Head of caudate nucleus (tissue), 42 donors: ENCODE results near the gene DNAH11.

ENCODE experiments used
- DNase-seq, 42 donors: peaks; one replicate each; pipeline versions ENCODE4 v3.0.0 to v3.0.0-alpha.2; 2020 to 2021; ENCODE audit warnings: mixed read lengths in 7 of 42
- intact Hi-C: fragments of 100-400 bp; cut with DNase I; formaldehyde crosslinking; loops from one replicate; pipeline ENCODE4 v1.15.0; 2022

Gene DNAH11

DNA sequence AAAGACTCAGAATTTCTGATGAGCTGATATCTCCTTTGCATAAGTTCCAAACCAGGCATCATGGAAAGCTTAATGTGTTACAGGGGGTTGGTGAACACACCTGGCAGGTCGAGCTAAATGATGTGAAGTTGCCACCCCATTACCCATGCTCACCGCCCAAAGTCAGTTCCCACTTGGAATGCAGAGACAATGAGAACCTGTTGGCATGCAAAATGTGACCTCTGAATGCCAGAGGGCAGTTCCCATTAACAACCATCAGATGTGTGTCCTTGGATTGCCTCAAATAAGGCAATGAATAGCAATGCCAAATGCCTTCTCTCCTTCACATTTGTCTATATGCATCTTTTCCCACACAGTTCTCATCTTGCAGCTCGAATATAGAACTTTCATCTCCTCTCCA lies 212.1 kb downstream of the DNAH11 start:
- intact Hi-C loops = no loop called here
- DNase-seq = no peak

- no peak for DNase-seq
- intact Hi-C loops = no loop called here
Observed at GRCh38 chr7:21757537-21758282, 214.9 kb downstream of the DNAH11 start.

- intact Hi-C loops = no loop called here
- DNase-seq = no peak
Observed at GRCh38 chr7:21758286-21758685, 215.4 kb downstream of the DNAH11 start.

DNA sequence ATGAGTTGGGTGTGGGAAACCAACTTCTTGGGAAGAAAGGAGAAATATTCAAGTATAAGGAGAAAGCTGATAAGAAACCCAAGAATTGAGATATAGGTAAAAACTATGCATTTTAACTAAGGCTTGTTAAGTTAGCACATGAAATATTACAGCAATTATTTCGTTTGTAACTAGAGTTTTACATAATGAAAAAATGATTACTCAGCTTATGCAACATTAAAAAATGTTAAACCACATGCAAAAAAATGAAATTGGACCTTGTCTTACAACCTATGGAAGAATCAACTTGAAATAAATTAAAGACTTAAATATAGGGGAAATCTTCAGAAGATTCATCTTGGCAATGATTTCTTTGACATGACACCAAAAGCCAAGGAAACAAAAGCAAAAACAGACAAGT lies 219.6 kb downstream of the DNAH11 start:
- intact Hi-C loops = no loop called here
- DNase-seq = no peak

DNA sequence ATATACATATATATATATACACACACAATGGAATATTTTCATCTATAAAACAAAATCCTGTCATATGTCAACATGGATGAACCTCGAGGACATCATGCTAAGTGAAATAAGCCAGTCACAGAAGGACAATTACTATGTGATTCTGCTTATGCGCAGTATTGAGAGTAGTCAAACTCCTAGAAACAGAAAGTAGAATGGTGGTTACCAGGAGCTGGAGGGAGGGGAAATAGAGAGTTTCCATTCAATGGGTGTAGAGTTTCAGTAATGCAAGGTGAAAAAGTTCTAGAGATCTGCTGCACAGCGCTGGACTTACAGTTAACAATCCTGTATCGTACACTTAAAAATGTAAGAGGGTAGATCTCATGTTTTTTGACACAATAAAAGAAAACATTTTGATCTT lies 221.0 kb downstream of the DNAH11 start:
- intact Hi-C loops = no loop called here
- DNase-seq = no peak

- intact Hi-C loops = no loop called here
- DNase-seq = no peak
Observed at GRCh38 chr7:21766218-21766617, 223.4 kb downstream of the DNAH11 start.

GRCh38 chr7:21767300-21767900 lies 224.6 kb downstream of the DNAH11 start:
- DNase-seq = peak in 26 of 42 donors; percentile 12 to 65 (median 33)
- intact Hi-C loops = no loop called here

GRCh38 chr7:21768279-21768678 lies 225.4 kb downstream of the DNAH11 start:
- intact Hi-C loops = no loop called here
- DNase-seq = no peak

DNA sequence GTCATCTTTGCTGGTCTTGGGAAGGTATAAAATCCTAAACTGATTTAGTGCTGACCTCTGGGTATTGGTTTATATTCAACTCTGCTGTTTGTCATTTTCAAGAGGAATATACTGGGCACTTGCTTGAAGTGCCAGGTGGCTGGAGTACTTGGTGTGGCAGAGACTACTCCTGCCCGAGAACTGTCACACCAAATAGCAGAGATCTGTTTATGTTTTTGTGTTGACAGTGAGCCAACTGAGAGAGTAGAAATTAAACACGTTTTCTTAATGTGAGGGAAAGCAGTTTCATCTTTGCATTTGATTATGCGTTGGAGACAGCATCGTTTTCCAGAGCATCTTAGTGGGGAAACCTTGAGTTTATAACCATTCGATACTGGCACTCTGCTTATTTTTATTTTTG lies 228.4 kb downstream of the DNAH11 start:
- no peak for DNase-seq
- intact Hi-C loops = no loop called here

- peak in 22 of 42 donors; percentile 5 to 63 (median 26) for DNase-seq
- intact Hi-C loops = no loop called here
Observed at GRCh38 chr7:21771906-21772610, 229.2 kb downstream of the DNAH11 start.

GRCh38 chr7:21773326-21773725 lies 230.5 kb downstream of the DNAH11 start:
- DNase-seq = peak in 1 of 42 donors; percentile 15
- intact Hi-C loops = no loop called here

- DNase-seq = no peak
- intact Hi-C loops = no loop called here
Observed at GRCh38 chr7:21777921-21778320, 235.1 kb downstream of the DNAH11 start.

DNA sequence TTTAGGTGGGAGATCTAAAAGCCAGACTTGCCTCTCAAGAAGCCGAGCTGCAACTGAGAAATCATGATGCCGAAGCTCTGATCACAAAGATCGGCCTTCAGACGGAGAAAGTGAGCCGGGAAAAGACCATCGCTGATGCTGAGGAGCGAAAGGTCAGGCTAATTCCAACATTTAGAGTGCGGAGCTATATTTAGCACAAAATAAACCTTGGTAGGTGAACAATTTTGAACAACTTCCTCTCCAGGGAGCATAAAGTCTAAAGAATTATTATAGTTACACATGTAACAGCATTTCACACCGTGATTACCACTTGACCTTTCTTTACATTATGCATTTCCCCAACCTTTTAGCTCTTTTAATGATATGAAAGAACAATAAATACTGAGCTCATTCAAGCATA lies 236.1 kb downstream of the DNAH11 start:
- intact Hi-C loops = no loop called here
- DNase-seq = no peak

DNA sequence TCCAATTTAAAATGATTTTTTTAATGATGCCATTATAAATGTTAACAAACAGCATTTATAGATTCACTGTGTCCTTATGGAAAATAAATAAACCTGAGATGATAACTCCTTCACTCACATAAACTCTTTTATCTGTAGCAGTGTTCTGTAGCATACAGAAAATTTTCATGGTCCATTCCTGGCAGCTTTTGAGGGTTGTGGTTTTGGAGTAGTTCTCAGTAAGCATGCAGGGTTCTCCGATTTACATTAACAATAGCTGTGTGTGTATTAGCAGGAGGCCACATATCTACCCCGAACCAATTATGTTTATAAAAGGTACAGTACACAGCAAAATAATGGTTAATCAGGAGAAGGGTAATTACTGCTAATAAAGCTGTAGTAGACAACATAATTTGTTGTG lies 240.2 kb downstream of the DNAH11 start:
- intact Hi-C loops = no loop called here
- no peak for DNase-seq

DNA sequence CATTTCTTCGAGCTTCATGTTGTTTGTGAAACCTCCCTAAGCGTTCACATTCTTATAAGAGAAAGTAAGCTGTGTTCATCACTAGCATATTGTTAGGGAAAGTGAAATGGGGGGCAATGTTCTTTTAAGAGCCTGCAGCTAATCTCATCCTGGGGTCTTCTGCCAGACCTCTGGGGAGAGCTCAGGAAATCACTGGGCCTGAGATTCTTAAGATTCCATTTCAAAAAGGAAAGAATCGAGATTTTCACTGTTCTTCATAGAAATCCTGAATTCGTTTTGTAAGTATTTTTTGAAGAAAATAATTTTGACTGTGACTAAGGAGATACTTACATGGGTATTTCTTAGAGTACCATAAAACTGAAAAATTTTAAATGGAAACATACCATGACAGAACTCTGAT lies 242.2 kb downstream of the DNAH11 start:
- intact Hi-C loops = no loop called here
- DNase-seq = no peak

DNA sequence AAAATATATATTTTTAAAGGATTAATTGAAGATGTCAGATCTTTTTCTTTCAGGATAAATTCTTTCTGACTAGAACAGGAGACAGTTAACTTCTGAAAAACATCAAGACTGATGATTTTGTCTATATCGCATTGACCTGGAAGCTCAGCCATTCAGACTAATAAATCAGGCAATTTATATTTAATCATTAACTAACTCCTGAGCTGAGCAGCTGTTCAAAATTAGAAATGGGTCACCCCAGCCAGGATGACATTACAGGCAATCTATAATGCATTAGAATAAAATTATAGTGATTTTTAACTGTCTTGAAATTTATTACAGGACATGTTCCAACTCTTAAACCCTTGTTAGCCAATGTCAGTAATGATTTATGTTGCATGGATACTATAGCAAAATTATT lies 263.0 kb downstream of the DNAH11 start:
- intact Hi-C loops = no loop called here
- DNase-seq = no peak

DNA sequence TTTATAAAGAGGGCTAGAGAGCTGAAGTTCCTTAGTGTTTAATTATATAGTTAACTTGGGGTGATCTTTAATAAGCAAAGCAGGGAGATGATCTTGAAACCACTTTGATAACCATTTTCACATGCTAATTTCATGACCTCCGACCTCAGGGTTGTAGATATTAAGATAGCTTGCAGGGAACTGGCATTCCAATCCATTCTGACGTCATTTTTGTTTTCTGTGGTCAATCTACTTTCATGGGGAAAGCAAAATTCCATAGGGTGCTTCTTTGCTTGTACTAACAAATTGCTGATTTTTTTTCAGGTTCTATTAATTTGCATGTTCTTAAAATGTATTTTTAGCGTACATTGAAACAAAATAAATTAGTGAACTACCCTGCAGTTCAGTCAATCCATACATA lies 263.5 kb downstream of the DNAH11 start:
- intact Hi-C loops = no loop called here
- no peak for DNase-seq

DNA sequence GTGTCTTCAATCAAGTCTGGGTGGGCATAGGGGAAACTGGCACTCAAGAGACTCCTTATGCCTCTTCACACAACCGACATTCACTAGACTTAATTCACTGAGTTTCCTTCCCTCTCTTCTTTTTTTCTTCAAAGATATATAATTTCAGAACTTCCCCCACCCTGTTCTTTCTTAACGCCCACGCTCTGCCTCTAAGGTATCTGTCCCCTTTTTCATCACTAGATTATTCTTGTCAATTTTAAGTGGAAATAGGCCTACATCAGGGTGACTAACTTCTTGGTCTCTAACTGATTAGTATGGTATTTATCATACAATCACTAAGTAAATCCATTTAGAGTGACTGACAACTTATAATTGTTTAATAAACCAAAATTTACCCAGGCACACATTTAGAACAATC lies 276.2 kb downstream of the DNAH11 start:
- intact Hi-C loops = no loop called here
- DNase-seq = peak in 17 of 42 donors; percentile 4 to 52 (median 15)

GRCh38 chr7:21828841-21829240 lies 286.0 kb downstream of the DNAH11 start:
- intact Hi-C loops = no loop called here
- no peak for DNase-seq

- DNase-seq = no peak
- intact Hi-C loops = no loop called here
Observed at GRCh38 chr7:21829731-21830130, 286.9 kb downstream of the DNAH11 start.

DNA sequence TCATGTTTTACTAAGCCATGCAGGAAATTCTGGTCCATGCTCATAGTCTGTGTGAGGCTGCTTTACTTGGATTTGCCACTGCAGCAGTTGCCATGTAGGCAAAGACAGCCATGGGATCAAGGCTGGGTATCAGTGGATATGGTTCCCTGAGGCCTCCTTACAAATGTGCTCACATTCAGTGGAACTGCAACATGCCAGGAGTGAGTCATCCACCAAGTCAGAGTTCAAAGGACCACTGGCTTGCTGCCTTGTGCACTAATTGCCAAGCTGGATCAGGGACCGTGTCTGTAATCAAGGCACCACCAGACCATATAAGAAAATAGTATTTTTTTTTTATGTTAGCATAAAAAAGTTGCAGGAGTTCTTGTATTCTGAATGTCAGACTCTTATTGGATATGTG lies 301.9 kb downstream of the DNAH11 start:
- no peak for DNase-seq
- intact Hi-C loops = no loop called here
